AG04449 (cell line): Measurements from ENCODE around the gene CLDN25.
A peak's percentile ranks its signal among the peaks of the same experiment; 100 is the strongest.

Experiments used
- CTCF ChIA-PET: fragments of 350-600 bp; formaldehyde crosslinking; extraction: SDS; loops from one replicate; lab custom pipeline; 2021; ENCODE audit warnings: antibody characterized with exemption; lab: Yijun Ruan, JAX
- POLR2A ChIA-PET: fragments of 400-600, 350-600 bp; formaldehyde crosslinking; extraction: SDS; loops from one replicate; lab custom pipeline; 2020; ENCODE audit warnings: antibody characterized with exemption, inconsistent platforms; lab: Yijun Ruan, JAX
- DNase-seq: peaks from one replicate; pipeline ENCODE4 v3.0.0-alpha.2; 2010; ENCODE audit warnings: low read depth, low spot score
- H3K4me3 ChIP-seq: 2 replicates; pipeline ENCODE4 v1.5.1; 2011; ENCODE audit warnings: low read depth, mild to moderate bottlenecking, control low read depth, low read length
- CTCF ChIP-seq: IDR thresholded peaks from one replicate; pipeline ENCODE4 v1.5.1; 2011; ENCODE audit warnings: mild to moderate bottlenecking, moderate library complexity, low read length, control low read depth, inconsistent platforms; ENCODE audit not compliant: insufficient read depth; ENCODE audit errors: missing control alignments

The CLDN25 gene

GRCh38 chr11:113802621-113803020 lies 23.0 kb downstream of the CLDN25 start:
- no peak for DNase-seq
- H3K4me3 ChIP-seq: no peak overlapping the region
- POLR2A ChIA-PET: no interaction called here
- CTCF ChIA-PET: interaction anchor here (6.3 kb wide), 1 partner anchor 459 kb away, joined by 45 read pairs; no protein-coding TSS in a partner anchor
- no peak for TF ChIP-seq CTCF

DNA sequence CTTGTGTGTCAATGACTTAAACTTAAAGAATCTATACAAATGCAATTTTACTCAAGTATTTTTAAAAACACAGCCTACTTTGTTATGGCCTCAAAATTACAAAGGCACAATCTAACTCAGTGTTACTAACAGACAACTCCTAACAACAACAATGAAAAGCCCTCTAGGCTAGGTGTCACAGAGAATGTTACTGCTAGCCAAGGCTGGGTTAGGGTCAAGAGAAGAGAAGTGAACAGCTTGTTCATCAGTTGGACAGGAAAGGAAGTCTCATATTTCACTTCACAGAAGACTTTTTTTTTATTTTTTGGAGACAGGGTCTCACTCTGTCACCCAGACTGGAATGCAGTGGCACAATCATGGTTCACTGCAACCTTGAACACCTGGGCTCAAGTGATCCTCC lies 26.0 kb downstream of the CLDN25 start:
- ChIA-PET POLR2A (no interaction called here), CTCF (interaction anchor here (1.4 to 6.3 kb wide), 4 partner anchors 9 to 456 kb away, joined by 3 to 45 read pairs (median 18); no protein-coding TSS in a partner anchor)
- TF ChIP-seq CTCF: no peak
- H3K4me3 ChIP-seq: no peak overlapping the region
- DNase-seq: no peak

GRCh38 chr11:113806406-113806805 lies 26.8 kb downstream of the CLDN25 start:
- no peak overlapping the region for H3K4me3 ChIP-seq
- TF ChIP-seq CTCF: peak; percentile 45
- ChIA-PET CTCF (interaction anchor here (0.6 to 6.3 kb wide), 7 partner anchors 9 to 462 kb away, joined by 3 to 45 read pairs (median 4); no protein-coding TSS in a partner anchor), POLR2A (no interaction called here)
- no peak for DNase-seq

- no peak for TF ChIP-seq CTCF
- ChIA-PET POLR2A (no interaction called here), CTCF (interaction anchor here (4.1 kb wide), 1 partner anchor 12 kb away, joined by 26 read pairs; no protein-coding TSS in a partner anchor)
- DNase-seq: no peak
- H3K4me3 ChIP-seq: no peak overlapping the region
Measured at GRCh38 chr11:113808931-113809330, 29.3 kb downstream of the CLDN25 start.

GRCh38 chr11:113814181-113814580 lies 34.6 kb downstream of the CLDN25 start:
- ChIA-PET CTCF (interaction anchor here (0.9 to 3.6 kb wide), 4 partner anchors 8 to 446 kb away, joined by 3 to 18 read pairs (median 8); no protein-coding TSS in a partner anchor), POLR2A (no interaction called here)
- DNase-seq: no peak
- H3K4me3 ChIP-seq: no peak overlapping the region
- TF ChIP-seq CTCF: no peak

DNA sequence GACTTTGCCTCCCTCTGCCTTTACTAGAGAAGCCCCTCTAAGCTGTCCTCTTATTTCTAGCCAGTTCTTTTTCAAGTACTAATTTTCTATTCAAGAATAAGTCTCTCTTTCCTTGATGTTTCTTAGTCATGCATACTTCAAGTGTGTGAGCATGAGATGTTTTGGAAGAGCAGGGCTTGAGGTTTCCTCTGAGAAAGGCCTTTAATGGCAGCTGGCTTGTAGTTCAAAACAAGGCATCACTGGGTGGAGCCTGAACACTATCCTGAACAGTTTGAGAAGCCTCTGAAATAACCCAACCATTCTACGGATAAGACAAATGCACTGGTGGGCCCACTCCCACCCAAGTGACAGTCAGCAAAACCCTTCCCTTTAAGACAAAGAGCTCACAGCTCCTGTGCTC lies 37.6 kb downstream of the CLDN25 start:
- ChIA-PET POLR2A (no interaction called here), CTCF (interaction anchor here (3.6 kb wide), 1 partner anchor 21 kb away, joined by 18 read pairs; no protein-coding TSS in a partner anchor)
- TF ChIP-seq CTCF: no peak
- peak; percentile 19 for DNase-seq
- H3K4me3 ChIP-seq: no peak overlapping the region
